ENCODE measurements around the gene ZFPL1.
A peak's percentile ranks its signal among the peaks of the same experiment; 100 is the strongest.

Gene ZFPL1

GRCh38 chr11:65083834-65084597 is at the start of gene ZFPL1, which contains the start of gene CDCA5:
Gene ZFPL1 (plus strand): TSS chr11:65084222. CDS start chr11:65084699, 477 bp downstream.
Gene CDCA5 (minus strand): TSS chr11:65084040. CDS start chr11:65083978, 62 bp downstream.
- Mint-ChIP-seq H3K36me3 (ENCODE audit: low read depth) (peaks cover 94% of the 10 kb centered on the region), H3K4me3 (peak within 1 kb of the TSS; percentile 99), H3K9me3 (no peaks in the 10 kb centered on the region), H3K27me3 (no peaks in the 10 kb centered on the region), H3K4me1 (ENCODE audit: low read depth) (peaks cover 44% of the 10 kb centered on the region), H3K27ac (peak within 1 kb of the TSS; percentile 99)
- DNase-seq: peak; percentile 99

GRCh38 chr11:65034423-65034822 is 49.6 kb upstream of the ZFPL1 start:
- H3K36me3 Mint-ChIP-seq (ENCODE audit: low read depth): peaks cover 23% of the 10 kb centered on the region
- H3K4me1 Mint-ChIP-seq (ENCODE audit: low read depth): no peaks in the 10 kb centered on the region
- DNase-seq: no peak

GRCh38 chr11:65035579-65035978 is 48.4 kb upstream of the ZFPL1 start:
- Mint-ChIP-seq H3K36me3 (ENCODE audit: low read depth) (peaks cover 27% of the 10 kb centered on the region), H3K4me3 (no peak overlapping the region), H3K4me1 (ENCODE audit: low read depth) (peaks cover 8% of the 10 kb centered on the region), H3K9me3 (no peaks in the 10 kb centered on the region), H3K27me3 (no peaks in the 10 kb centered on the region), H3K27ac (no peak overlapping the region)
- no peak for DNase-seq

More at GRCh38 chr11:65034423-65034822, 49.6 kb upstream of the ZFPL1 start:
- H3K9me3 Mint-ChIP-seq: no peaks in the 10 kb centered on the region
- no peak overlapping the region for H3K27ac Mint-ChIP-seq
- no peak overlapping the region for H3K4me3 Mint-ChIP-seq
- H3K27me3 Mint-ChIP-seq: no peaks in the 10 kb centered on the region

- Mint-ChIP-seq H3K9me3 (no peaks in the 10 kb centered on the region), H3K36me3 (ENCODE audit: low read depth) (peaks cover 32% of the 10 kb centered on the region), H3K27me3 (no peaks in the 10 kb centered on the region)
These were observed 47.1 kb upstream of the ZFPL1 start for GRCh38 chr11:65036931-65037330.

GRCh38 chr11:65040520-65040846 is 43.5 kb upstream of the ZFPL1 start:
- H3K4me1 Mint-ChIP-seq (ENCODE audit: low read depth): peaks cover 26% of the 10 kb centered on the region
- H3K27ac Mint-ChIP-seq: peak overlapping the region; percentile 97
- H3K36me3 Mint-ChIP-seq (ENCODE audit: low read depth): peaks cover 44% of the 10 kb centered on the region
- H3K4me3 Mint-ChIP-seq: peak overlapping the region; percentile 86
- H3K9me3 Mint-ChIP-seq: no peaks in the 10 kb centered on the region
- no peaks in the 10 kb centered on the region for H3K27me3 Mint-ChIP-seq
- DNase-seq: no peak

More at GRCh38 chr11:65036931-65037330, 47.1 kb upstream of the ZFPL1 start:
- Mint-ChIP-seq H3K4me3 (no peak overlapping the region), H3K27ac (no peak overlapping the region), H3K4me1 (ENCODE audit: low read depth) (peaks cover 12% of the 10 kb centered on the region)
- DNase-seq: no peak

DNA sequence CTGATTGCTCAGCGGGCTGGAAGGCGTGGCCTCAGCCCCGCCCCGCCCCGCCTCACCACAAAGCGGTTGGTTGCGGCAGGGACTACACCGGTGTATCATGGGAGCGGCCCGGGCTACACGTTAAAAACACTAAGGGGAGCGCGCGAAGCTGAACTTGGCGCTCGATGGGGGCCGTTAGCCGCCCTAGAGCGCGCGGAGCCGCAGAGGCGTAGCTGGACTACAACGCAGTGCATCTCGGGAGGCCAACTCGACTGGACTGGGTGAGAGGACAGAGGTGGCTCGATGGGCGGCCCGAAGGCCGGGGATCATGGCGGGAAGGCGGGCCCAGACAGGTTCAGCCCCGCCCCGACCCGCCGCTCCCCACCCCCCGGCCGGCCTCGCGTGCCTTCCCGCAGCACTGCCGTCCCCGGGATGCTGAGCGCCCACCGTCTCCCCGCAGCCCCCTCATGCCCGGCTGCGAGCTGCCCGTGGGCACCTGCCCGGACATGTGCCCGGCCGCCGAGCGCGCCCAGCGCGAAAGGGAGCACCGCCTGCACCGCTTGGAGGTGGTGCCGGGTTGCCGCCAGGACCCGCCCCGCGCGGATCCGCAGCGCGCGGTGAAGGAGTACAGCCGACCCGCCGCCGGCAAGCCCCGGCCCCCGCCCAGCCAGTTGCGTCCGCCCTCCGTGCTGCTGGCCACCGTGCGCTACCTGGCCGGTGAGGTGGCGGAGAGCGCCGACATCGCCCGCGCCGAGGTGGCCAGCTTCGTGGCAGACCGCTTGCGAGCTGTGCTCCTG is 43.0 kb upstream of the ZFPL1 start, which contains the start of gene SAC3D1:
Gene SAC3D1, plus strand, starts transcription at position 364 of the 776 bp plus-strand sequence. Its CDS starts 83 bp downstream, at position 447.
- peaks cover 27% of the 10 kb centered on the region for H3K4me1 Mint-ChIP-seq (ENCODE audit: low read depth)
- H3K4me3 Mint-ChIP-seq: peak within 1 kb of the TSS; percentile 86
- peak; percentile 94 for DNase-seq
- H3K27ac Mint-ChIP-seq: peak within 1 kb of the TSS; percentile 97
- H3K27me3 Mint-ChIP-seq: no peaks in the 10 kb centered on the region
- H3K9me3 Mint-ChIP-seq: no peaks in the 10 kb centered on the region
- peaks cover 39% of the 10 kb centered on the region for H3K36me3 Mint-ChIP-seq (ENCODE audit: low read depth)

DNA sequence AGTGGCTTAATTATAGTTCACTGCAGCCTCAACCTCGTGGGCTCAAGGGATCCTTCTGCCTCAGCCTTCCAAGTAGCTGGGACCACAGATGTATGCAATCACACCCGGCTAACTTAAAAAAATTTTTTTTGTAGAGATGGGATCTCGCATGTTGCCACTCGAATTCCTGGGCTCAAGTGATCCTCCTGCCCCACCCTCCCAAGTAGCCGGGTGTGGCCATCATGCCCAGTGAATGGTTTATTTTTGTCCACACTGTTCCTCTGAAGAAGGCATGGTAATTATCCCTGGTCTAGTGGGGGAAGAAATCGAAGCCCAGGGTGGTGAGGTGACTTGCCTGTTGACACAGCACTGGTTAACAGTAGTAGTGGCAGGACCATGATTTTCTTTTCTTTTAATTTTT is 41.1 kb upstream of the ZFPL1 start:
- H3K27ac Mint-ChIP-seq: no peak overlapping the region
- H3K27me3 Mint-ChIP-seq: no peaks in the 10 kb centered on the region

GRCh38 chr11:65043881-65044501 is 40.0 kb upstream of the ZFPL1 start:
- Mint-ChIP-seq H3K36me3 (ENCODE audit: low read depth) (peaks cover 34% of the 10 kb centered on the region), H3K9me3 (no peaks in the 10 kb centered on the region), H3K4me3 (no peak overlapping the region), H3K27ac (no peak overlapping the region), H3K4me1 (ENCODE audit: low read depth) (peaks cover 48% of the 10 kb centered on the region), H3K27me3 (no peaks in the 10 kb centered on the region)
- DNase-seq: no peak

More for the DNA sequence above, 41.1 kb upstream of the ZFPL1 start:
- no peak for DNase-seq
- Mint-ChIP-seq H3K4me1 (ENCODE audit: low read depth) (peaks cover 44% of the 10 kb centered on the region), H3K9me3 (no peaks in the 10 kb centered on the region), H3K4me3 (peak overlapping the region; percentile 85), H3K36me3 (ENCODE audit: low read depth) (peaks cover 36% of the 10 kb centered on the region)

DNA sequence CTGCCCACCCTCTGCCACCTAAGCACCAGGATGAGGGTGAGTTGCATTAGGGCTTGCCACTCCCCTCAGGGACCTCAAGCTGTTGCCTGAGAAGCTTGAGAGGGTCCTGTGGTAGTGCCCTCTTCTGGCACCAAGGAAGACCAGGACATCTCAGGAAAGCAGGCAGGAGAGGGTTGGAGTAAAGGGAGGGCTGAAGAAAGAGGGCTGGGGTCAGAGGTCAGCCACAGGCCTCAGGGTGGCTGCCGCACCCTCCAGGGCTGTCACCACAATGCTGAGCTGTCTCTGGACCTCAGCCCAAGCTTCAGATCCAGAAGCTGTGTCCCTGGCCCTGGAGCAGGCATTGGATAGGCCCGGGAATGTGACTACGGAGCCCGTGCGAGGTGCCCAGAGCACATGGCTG is 39.0 kb upstream of the ZFPL1 start:
- Mint-ChIP-seq H3K9me3 (no peaks in the 10 kb centered on the region), H3K4me3 (no peak overlapping the region), H3K36me3 (ENCODE audit: low read depth) (peaks cover 31% of the 10 kb centered on the region), H3K4me1 (ENCODE audit: low read depth) (peaks cover 44% of the 10 kb centered on the region), H3K27ac (no peak overlapping the region), H3K27me3 (no peaks in the 10 kb centered on the region)
- no peak for DNase-seq

- no peaks in the 10 kb centered on the region for H3K27me3 Mint-ChIP-seq
- H3K4me3 Mint-ChIP-seq: no peak overlapping the region
- H3K27ac Mint-ChIP-seq: no peak overlapping the region
- H3K4me1 Mint-ChIP-seq (ENCODE audit: low read depth): peaks cover 39% of the 10 kb centered on the region
- no peak for DNase-seq
- no peaks in the 10 kb centered on the region for H3K9me3 Mint-ChIP-seq
- peaks cover 29% of the 10 kb centered on the region for H3K36me3 Mint-ChIP-seq (ENCODE audit: low read depth)
These were observed 38.3 kb upstream of the ZFPL1 start for GRCh38 chr11:65045728-65046127.

- Mint-ChIP-seq H3K27me3 (no peaks in the 10 kb centered on the region), H3K9me3 (no peaks in the 10 kb centered on the region), H3K27ac (peak overlapping the region; percentile 85), H3K4me3 (peak overlapping the region; percentile 80), H3K36me3 (ENCODE audit: low read depth) (peaks cover 20% of the 10 kb centered on the region), H3K4me1 (ENCODE audit: low read depth) (peaks cover 32% of the 10 kb centered on the region)
- DNase-seq: peak; percentile 60
These were observed 36.2 kb upstream of the ZFPL1 start for GRCh38 chr11:65047581-65048422.

DNA sequence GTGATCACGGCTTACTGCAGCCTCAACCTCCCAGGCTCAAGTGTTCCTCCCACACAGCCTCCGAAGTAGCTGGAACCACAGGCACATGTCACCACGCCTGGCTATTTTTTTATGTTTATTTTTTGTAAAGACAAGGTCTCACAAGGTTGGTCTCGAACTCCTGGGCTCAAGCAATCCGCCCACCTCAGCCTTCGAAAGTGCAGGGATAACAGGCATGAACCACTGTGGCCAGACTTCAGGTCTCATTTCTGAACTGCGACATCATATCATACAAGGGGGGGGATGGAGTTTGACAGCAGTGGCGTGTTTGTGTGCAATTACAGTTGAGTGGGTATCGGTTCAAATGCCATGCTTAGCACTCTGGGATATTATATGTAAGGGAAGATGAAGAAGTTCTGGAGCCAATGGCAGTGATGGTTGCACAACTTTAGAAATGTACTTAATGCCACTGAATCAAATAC is 32.6 kb upstream of the ZFPL1 start:
- Mint-ChIP-seq H3K4me1 (ENCODE audit: low read depth) (peaks cover 35% of the 10 kb centered on the region), H3K9me3 (no peaks in the 10 kb centered on the region), H3K27ac (no peak overlapping the region), H3K27me3 (no peaks in the 10 kb centered on the region), H3K4me3 (no peak overlapping the region), H3K36me3 (ENCODE audit: low read depth) (no peaks in the 10 kb centered on the region)
- no peak for DNase-seq

DNA sequence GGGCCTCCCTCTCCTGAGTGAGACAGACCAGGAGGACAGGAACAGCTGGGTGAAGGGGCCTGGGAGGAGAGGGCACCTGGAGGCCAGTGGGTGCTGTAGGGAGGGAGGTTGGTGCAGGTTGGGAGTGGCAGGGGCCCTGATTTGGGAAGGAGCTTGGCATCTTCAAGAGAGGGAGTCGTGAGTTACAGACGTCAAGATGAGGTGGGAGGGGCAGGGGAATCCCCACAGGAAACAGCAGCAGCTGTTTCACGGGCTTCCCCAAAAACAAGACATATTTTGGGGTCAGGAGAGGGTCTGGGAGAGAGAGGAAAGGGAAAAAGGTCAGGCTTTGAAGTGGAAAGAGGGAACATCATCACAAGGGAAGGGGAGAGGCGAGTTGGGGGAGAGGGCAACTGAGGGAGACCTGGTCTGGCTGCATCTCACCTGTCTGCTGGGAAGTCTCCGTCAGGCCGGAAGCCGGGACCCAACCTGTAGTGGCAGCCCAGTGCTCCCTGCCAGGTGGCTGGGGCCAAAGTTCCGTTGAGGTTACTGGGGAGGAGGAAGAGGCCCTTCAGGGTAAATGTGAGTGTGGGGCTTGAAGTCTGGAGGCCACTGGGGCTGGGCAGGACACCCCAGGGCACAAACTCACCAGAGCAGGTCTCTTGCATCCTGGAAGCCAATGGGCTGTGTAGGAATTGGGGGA is 30.1 kb upstream of the ZFPL1 start:
- Mint-ChIP-seq H3K4me1 (ENCODE audit: low read depth) (peaks cover 18% of the 10 kb centered on the region), H3K9me3 (no peaks in the 10 kb centered on the region), H3K36me3 (ENCODE audit: low read depth) (no peaks in the 10 kb centered on the region), H3K27me3 (no peaks in the 10 kb centered on the region), H3K27ac (no peak overlapping the region), H3K4me3 (no peak overlapping the region)
- no peak for DNase-seq

Measured in activated T-cell treated with anti-CD3 and anti-CD28 coated beads, Interleukin-2, amount 50 U/mL, for 24 hours (primary cell).